IgD-negative memory B cell (primary cell): Measurements from ENCODE around the gene OR13D1. TPM values are rescaled to one million over a fixed set of nuclear protein-coding genes. Genes with fewer than 3 reads are reported as not detected.
A peak's percentile ranks its signal among the peaks of the same experiment; 100 is the strongest.
"Not testable (repeated sequence)": the region's sequence is repeated elsewhere in the genome, so short reads cannot be mapped to it uniquely, and the experiment has no call there.

Source experiments
- H3K27ac Mint-ChIP-seq, 3 donors: one replicate each; pipeline ENCODE4 v1.8.0; 2020 to 2022; ENCODE audit warnings: mild to moderate bottlenecking in 3 of 3, mixed read lengths in 3 of 3, moderate library complexity in 1 of 3
- H3K27me3 Mint-ChIP-seq: one replicate; pipeline ENCODE4 v1.8.0; 2021; ENCODE audit warnings: mixed read lengths
- H3K36me3 Mint-ChIP-seq: one replicate; pipeline ENCODE4 v1.8.0; 2020; ENCODE audit warnings: mild to moderate bottlenecking, mixed read lengths
- H3K4me1 Mint-ChIP-seq, 3 donors: one replicate each; pipeline ENCODE4 v1.8.0; 2020 to 2022; ENCODE audit warnings: mixed read lengths in 3 of 3, mild to moderate bottlenecking in 1 of 3
- H3K4me3 Mint-ChIP-seq, 4 donors: one replicate each; pipeline ENCODE4 v1.8.0; 2020 to 2022; ENCODE audit warnings: mild to moderate bottlenecking in 4 of 4, mixed read lengths in 4 of 4, moderate library complexity in 3 of 4
- H3K9me3 Mint-ChIP-seq, 3 donors: one replicate each; pipeline ENCODE4 v1.8.0; 2020 to 2021; ENCODE audit warnings: mixed read lengths in 3 of 3, mild to moderate bottlenecking in 1 of 3
- polyA plus RNA-seq: library from polyadenylated mRNA; unstranded; fragments of 300-500 nt; fragmentation: Illumina TruSeq; gene quantifications from one replicate; pipeline ENCODE4 v1.2.3, GENCODE V29; 2021

The OR13D1 gene
- not detected for polyA plus RNA-seq

GRCh38 chr9:104694218-104694617 is at the start of gene OR13D1:
Gene OR13D1, plus strand, starts transcription at chr9:104694518. Its CDS starts 0 bp downstream, at chr9:104694518.
- no peak within 1 kb of the TSS for H3K27ac Mint-ChIP-seq
- no peaks in the 10 kb centered on the region for H3K4me1 Mint-ChIP-seq
- H3K4me3 Mint-ChIP-seq = no peak within 1 kb of the TSS
- H3K36me3 Mint-ChIP-seq = no peaks in the 10 kb centered on the region
- H3K9me3 Mint-ChIP-seq = no peaks in the 10 kb centered on the region
- H3K27me3 Mint-ChIP-seq = no peaks in the 10 kb centered on the region

- Mint-ChIP-seq H3K4me3 (no peak overlapping the region), H3K27me3 (peaks cover 2% of the 10 kb centered on the region), H3K27ac (no peak overlapping the region), H3K4me1 (peaks cover 0 to 1% (median 0%) of the 10 kb centered on the region in 3 donors), H3K9me3 (peaks cover 0 to 3% (median under 1%) of the 10 kb centered on the region in 3 donors), H3K36me3 (no peaks in the 10 kb centered on the region)
These were observed 35.7 kb upstream of the OR13D1 start for GRCh38 chr9:104658496-104659195.

- peaks cover 6% of the 10 kb centered on the region for H3K36me3 Mint-ChIP-seq
- H3K27ac Mint-ChIP-seq = no peak overlapping the region
- peaks cover 2% of the 10 kb centered on the region for H3K27me3 Mint-ChIP-seq
- H3K4me1 Mint-ChIP-seq = peaks cover 0 to 1% (median 0%) of the 10 kb centered on the region in 3 donors
- no peak overlapping the region for H3K4me3 Mint-ChIP-seq
- peaks cover 0 to 2% (median 0%) of the 10 kb centered on the region in 3 donors for H3K9me3 Mint-ChIP-seq
These were observed 18.7 kb upstream of the OR13D1 start for GRCh38 chr9:104675611-104676010.

GRCh38 chr9:104682642-104683041 is 11.7 kb upstream of the OR13D1 start:
- peaks cover 10 to 12% (median 11%) of the 10 kb centered on the region in 3 donors for H3K4me1 Mint-ChIP-seq
- H3K36me3 Mint-ChIP-seq = peaks cover 5% of the 10 kb centered on the region
- no peaks in the 10 kb centered on the region for H3K9me3 Mint-ChIP-seq
- peaks cover 2% of the 10 kb centered on the region for H3K27me3 Mint-ChIP-seq
- H3K4me3 Mint-ChIP-seq = peak overlapping the region in 1 of 4 donors; percentile 15
- H3K27ac Mint-ChIP-seq = no peak overlapping the region

- no peak overlapping the region for H3K4me3 Mint-ChIP-seq
- H3K36me3 Mint-ChIP-seq = no peaks in the 10 kb centered on the region
- H3K27ac Mint-ChIP-seq = no peak overlapping the region
- H3K4me1 Mint-ChIP-seq = peaks cover 7 to 12% (median 11%) of the 10 kb centered on the region in 3 donors
- no peaks in the 10 kb centered on the region for H3K27me3 Mint-ChIP-seq
- H3K9me3 Mint-ChIP-seq = no peaks in the 10 kb centered on the region
These were observed 8.2 kb upstream of the OR13D1 start for GRCh38 chr9:104686081-104686480.

- Mint-ChIP-seq H3K4me3 (no peak overlapping the region), H3K4me1 (no peaks in the 10 kb centered on the region), H3K27me3 (no peaks in the 10 kb centered on the region), H3K27ac (no peak overlapping the region), H3K9me3 (peaks cover 0 to 2% (median 0%) of the 10 kb centered on the region in 3 donors), H3K36me3 (peaks cover 7% of the 10 kb centered on the region)
These were observed 6.0 kb downstream of the OR13D1 start for GRCh38 chr9:104700306-104700705.

GRCh38 chr9:104708737-104709136 is 14.4 kb downstream of the OR13D1 start:
- not testable (repeated sequence) for H3K27ac Mint-ChIP-seq

GRCh38 chr9:104711604-104712003 is 17.3 kb downstream of the OR13D1 start:
- H3K27ac Mint-ChIP-seq = no peak overlapping the region
- peaks cover 0 to 3% (median 1%) of the 10 kb centered on the region in 3 donors for H3K4me1 Mint-ChIP-seq
- no peak overlapping the region for H3K4me3 Mint-ChIP-seq

More at GRCh38 chr9:104708737-104709136, 14.4 kb downstream of the OR13D1 start:
- not testable (repeated sequence) for H3K36me3 Mint-ChIP-seq, H3K4me1 Mint-ChIP-seq, H3K27me3 Mint-ChIP-seq, H3K4me3 Mint-ChIP-seq
- peaks cover 0 to 12% (median 0%) of the 10 kb centered on the region in 3 donors for H3K9me3 Mint-ChIP-seq

GRCh38 chr9:104725014-104725413 is 30.7 kb downstream of the OR13D1 start:
- no peak overlapping the region for H3K27ac Mint-ChIP-seq
- peaks cover 8% of the 10 kb centered on the region for H3K36me3 Mint-ChIP-seq
- no peak overlapping the region for H3K4me3 Mint-ChIP-seq
- H3K27me3 Mint-ChIP-seq = no peaks in the 10 kb centered on the region
- peaks cover 0 to 7% (median 5%) of the 10 kb centered on the region in 3 donors for H3K4me1 Mint-ChIP-seq
- H3K9me3 Mint-ChIP-seq = peaks cover 2 to 7% (median 2%) of the 10 kb centered on the region in 3 donors

More at GRCh38 chr9:104711604-104712003, 17.3 kb downstream of the OR13D1 start:
- H3K27me3 Mint-ChIP-seq = peaks cover 3% of the 10 kb centered on the region
- H3K9me3 Mint-ChIP-seq = peaks cover 0 to 5% (median 2%) of the 10 kb centered on the region in 3 donors
- H3K36me3 Mint-ChIP-seq = peaks cover 1% of the 10 kb centered on the region

- Mint-ChIP-seq H3K27me3 (no peaks in the 10 kb centered on the region), H3K9me3 (no peaks in the 10 kb centered on the region), H3K36me3 (peaks cover 6% of the 10 kb centered on the region), H3K4me1 (peaks cover 11 to 28% (median 13%) of the 10 kb centered on the region in 3 donors), H3K4me3 (no peak overlapping the region), H3K27ac (no peak overlapping the region)
These were observed 44.1 kb downstream of the OR13D1 start for GRCh38 chr9:104738452-104738851.

GRCh38 chr9:104740621-104741020 is 46.3 kb downstream of the OR13D1 start:
- H3K9me3 Mint-ChIP-seq = no peaks in the 10 kb centered on the region
- peaks cover 13 to 26% (median 13%) of the 10 kb centered on the region in 3 donors for H3K4me1 Mint-ChIP-seq
- peaks cover 2% of the 10 kb centered on the region for H3K36me3 Mint-ChIP-seq
- no peaks in the 10 kb centered on the region for H3K27me3 Mint-ChIP-seq
- peak overlapping the region in 2 of 3 donors; percentile 46 to 51 for H3K27ac Mint-ChIP-seq
- peak overlapping the region in 1 of 4 donors; percentile 72 for H3K4me3 Mint-ChIP-seq

GRCh38 chr9:104743376-104743985 is 49.2 kb downstream of the OR13D1 start:
- Mint-ChIP-seq H3K4me1 (peaks cover 19 to 31% (median 22%) of the 10 kb centered on the region in 3 donors), H3K4me3 (peak overlapping the region in 1 of 4 donors; percentile 42), H3K27me3 (no peaks in the 10 kb centered on the region), H3K27ac (peak overlapping the region in 1 of 3 donors; percentile 7), H3K36me3 (peaks cover 2% of the 10 kb centered on the region), H3K9me3 (no peaks in the 10 kb centered on the region)

Other genes with a start within 250 kb of the OR13D1 start
- gene OR13F1, start 190.3 kb upstream of the OR13D1 start, polyA plus RNA-seq = not detected
- gene OR13C4, start 167.3 kb upstream of the OR13D1 start, polyA plus RNA-seq = not detected
- gene OR13C3, start 157.7 kb upstream of the OR13D1 start, polyA plus RNA-seq = not detected
- not detected for gene OR13C8, start 125.3 kb upstream of the OR13D1 start, polyA plus RNA-seq
- gene OR13C5, start 95.1 kb upstream of the OR13D1 start, polyA plus RNA-seq = not detected
- not detected for gene OR13C2, start 88.9 kb upstream of the OR13D1 start, polyA plus RNA-seq
- not detected for gene OR13C9, start 76.3 kb upstream of the OR13D1 start, polyA plus RNA-seq
- gene NIPSNAP3A, start 53.2 kb downstream of the OR13D1 start, polyA plus RNA-seq = 22.9 TPM
- gene NIPSNAP3B, start 69.6 kb downstream of the OR13D1 start, polyA plus RNA-seq = 9.0 TPM
- 1.3 TPM for gene ABCA1, start 233.6 kb downstream of the OR13D1 start, polyA plus RNA-seq